RWPE2 (cell line): ENCODE measurements around the gene GNAQ.

Source experiments
- ATAC-seq: fragments of 200-7000 bp; cut with Tn5 transposase; 3 replicates; pipeline ENCODE4 v1.9.1; 2021; ENCODE audit warnings: low read depth
- DNase-seq: peaks from one replicate; pipeline ENCODE4 v3.0.0-alpha.2; 2020; ENCODE audit warnings: low spot score
- H3K27ac ChIP-seq: fragments of 450-650 bp; 2 replicates; pipeline ENCODE4 v1.5.1; 2017; ENCODE audit warnings: mild to moderate bottlenecking; ENCODE audit not compliant: poor library complexity, severe bottlenecking
- H3K27me3 ChIP-seq: fragments of 250-450 bp; sonication (Bioruptor Pico); 2 replicates; pipeline ENCODE4 v1.5.1; 2021; ENCODE audit warnings: mild to moderate bottlenecking, moderate library complexity; ENCODE audit not compliant: insufficient read depth, poor library complexity, severe bottlenecking
- H3K36me3 ChIP-seq: fragments of 250-450 bp; sonication (Bioruptor Pico); 2 replicates; pipeline ENCODE4 v1.5.1; 2020; ENCODE audit warnings: low read depth, mild to moderate bottlenecking, moderate library complexity
- H3K4me1 ChIP-seq: fragments of 250-450 bp; sonication (Bioruptor Pico); 2 replicates; pipeline ENCODE4 v1.5.1; 2021; ENCODE audit warnings: mild to moderate bottlenecking, moderate library complexity; ENCODE audit not compliant: insufficient read depth, poor library complexity, severe bottlenecking
- H3K4me3 ChIP-seq: fragments of 250-450 bp; sonication (Bioruptor Pico); 2 replicates; pipeline ENCODE4 v1.5.1; 2021; ENCODE audit warnings: mild to moderate bottlenecking, moderate library complexity; ENCODE audit not compliant: severe bottlenecking
- H3K9me3 ChIP-seq: fragments of 250-450 bp; sonication (Bioruptor Pico); 2 replicates; pipeline ENCODE4 v1.5.1; 2021; ENCODE audit warnings: mild to moderate bottlenecking, moderate library complexity; ENCODE audit not compliant: severe bottlenecking
- TF ChIP-seq, protein P1 (sequence below): fragments of 450-650 bp; IDR thresholded peaks from one replicate; pipeline ENCODE4 v1.5.1; 2017; ENCODE audit warnings: mild to moderate bottlenecking, moderate library complexity; ENCODE audit not compliant: poor library complexity, severe bottlenecking

Gene GNAQ

DNA sequence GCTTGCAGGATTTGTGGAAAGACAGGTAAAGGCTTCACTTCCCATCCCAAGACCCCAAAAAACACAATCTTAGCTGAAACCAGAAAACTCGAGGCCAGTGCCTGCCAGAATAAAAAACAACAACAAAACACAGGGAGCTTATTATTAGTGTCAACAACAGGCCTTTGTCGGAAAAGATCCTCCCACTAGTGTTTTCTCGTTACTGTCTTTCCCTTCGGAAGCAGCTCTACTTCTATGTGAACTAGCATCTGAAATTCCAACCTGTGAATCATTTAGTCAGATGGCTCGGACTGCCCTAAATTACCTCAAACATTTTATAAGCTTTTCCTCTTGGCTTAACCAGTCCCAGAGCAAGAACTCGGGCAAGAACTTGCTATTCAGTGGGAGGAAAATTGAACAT is 261.3 kb downstream of the GNAQ start:
- ATAC-seq = no peak
- H3K4me3 ChIP-seq = no peak overlapping the region
- no peaks in the 10 kb centered on the region for H3K9me3 ChIP-seq
- 0 out of 2 replicates have a peak, but pooled peaks cover 4% of the 10 kb centered on the region for H3K36me3 ChIP-seq
- no peak overlapping the region for H3K27ac ChIP-seq
- H3K4me1 ChIP-seq = no peaks in the 10 kb centered on the region
- TF ChIP-seq, protein P1, sequence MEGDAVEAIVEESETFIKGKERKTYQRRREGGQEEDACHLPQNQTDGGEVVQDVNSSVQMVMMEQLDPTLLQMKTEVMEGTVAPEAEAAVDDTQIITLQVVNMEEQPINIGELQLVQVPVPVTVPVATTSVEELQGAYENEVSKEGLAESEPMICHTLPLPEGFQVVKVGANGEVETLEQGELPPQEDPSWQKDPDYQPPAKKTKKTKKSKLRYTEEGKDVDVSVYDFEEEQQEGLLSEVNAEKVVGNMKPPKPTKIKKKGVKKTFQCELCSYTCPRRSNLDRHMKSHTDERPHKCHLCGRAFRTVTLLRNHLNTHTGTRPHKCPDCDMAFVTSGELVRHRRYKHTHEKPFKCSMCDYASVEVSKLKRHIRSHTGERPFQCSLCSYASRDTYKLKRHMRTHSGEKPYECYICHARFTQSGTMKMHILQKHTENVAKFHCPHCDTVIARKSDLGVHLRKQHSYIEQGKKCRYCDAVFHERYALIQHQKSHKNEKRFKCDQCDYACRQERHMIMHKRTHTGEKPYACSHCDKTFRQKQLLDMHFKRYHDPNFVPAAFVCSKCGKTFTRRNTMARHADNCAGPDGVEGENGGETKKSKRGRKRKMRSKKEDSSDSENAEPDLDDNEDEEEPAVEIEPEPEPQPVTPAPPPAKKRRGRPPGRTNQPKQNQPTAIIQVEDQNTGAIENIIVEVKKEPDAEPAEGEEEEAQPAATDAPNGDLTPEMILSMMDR = no peak
- no peak for DNase-seq
- no peaks in the 10 kb centered on the region for H3K27me3 ChIP-seq

GRCh38 chr9:77769246-77769645 is 262.4 kb downstream of the GNAQ start:
- 0 out of 2 replicates have a peak, but pooled peaks cover 5% of the 10 kb centered on the region for H3K36me3 ChIP-seq
- DNase-seq = no peak
- no peaks in the 10 kb centered on the region for H3K4me1 ChIP-seq
- no peaks in the 10 kb centered on the region for H3K9me3 ChIP-seq
- no peak for ATAC-seq
- H3K4me3 ChIP-seq = no peak overlapping the region
- no peak overlapping the region for H3K27ac ChIP-seq
- TF ChIP-seq, protein P1 = no peak
- H3K27me3 ChIP-seq = no peaks in the 10 kb centered on the region

DNA sequence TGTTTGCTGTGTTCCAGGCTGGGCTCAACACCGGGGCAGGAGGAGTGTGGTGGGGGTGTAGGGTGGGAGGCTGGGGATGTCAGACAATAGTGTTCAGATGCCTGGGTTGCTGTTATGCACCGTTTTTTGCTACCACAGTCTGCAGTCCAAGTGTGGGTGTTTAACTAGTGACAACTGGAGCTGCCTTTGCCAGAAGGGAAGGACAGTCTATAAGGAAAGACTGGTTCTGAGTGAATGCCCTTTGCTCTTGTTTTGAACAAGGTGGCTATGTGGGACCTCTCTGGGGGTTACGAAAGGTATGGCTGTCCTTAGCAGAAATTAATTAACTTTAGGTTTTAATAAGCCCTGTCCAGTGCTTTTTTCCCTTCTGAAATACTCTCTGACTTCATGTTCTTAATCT is 265.0 kb downstream of the GNAQ start:
- DNase-seq = no peak
- no peak for ATAC-seq
- no peak overlapping the region for H3K27ac ChIP-seq
- H3K9me3 ChIP-seq = no peaks in the 10 kb centered on the region
- H3K27me3 ChIP-seq = no peaks in the 10 kb centered on the region
- H3K36me3 ChIP-seq = 0 out of 2 replicates have a peak, but pooled peaks cover 5% of the 10 kb centered on the region
- no peak overlapping the region for H3K4me3 ChIP-seq
- TF ChIP-seq, protein P1 = no peak
- no peaks in the 10 kb centered on the region for H3K4me1 ChIP-seq

- DNase-seq (no peak), ATAC-seq (no peak)
- 0 out of 2 replicates have a peak, but pooled peaks cover 5% of the 10 kb centered on the region for H3K36me3 ChIP-seq
- TF ChIP-seq, protein P1 = no peak
- no peaks in the 10 kb centered on the region for H3K4me1 ChIP-seq
- H3K4me3 ChIP-seq = no peak overlapping the region
- no peaks in the 10 kb centered on the region for H3K27me3 ChIP-seq
- H3K9me3 ChIP-seq = no peaks in the 10 kb centered on the region
- no peak overlapping the region for H3K27ac ChIP-seq
Measured at GRCh38 chr9:77765781-77766259, 265.8 kb downstream of the GNAQ start.

DNA sequence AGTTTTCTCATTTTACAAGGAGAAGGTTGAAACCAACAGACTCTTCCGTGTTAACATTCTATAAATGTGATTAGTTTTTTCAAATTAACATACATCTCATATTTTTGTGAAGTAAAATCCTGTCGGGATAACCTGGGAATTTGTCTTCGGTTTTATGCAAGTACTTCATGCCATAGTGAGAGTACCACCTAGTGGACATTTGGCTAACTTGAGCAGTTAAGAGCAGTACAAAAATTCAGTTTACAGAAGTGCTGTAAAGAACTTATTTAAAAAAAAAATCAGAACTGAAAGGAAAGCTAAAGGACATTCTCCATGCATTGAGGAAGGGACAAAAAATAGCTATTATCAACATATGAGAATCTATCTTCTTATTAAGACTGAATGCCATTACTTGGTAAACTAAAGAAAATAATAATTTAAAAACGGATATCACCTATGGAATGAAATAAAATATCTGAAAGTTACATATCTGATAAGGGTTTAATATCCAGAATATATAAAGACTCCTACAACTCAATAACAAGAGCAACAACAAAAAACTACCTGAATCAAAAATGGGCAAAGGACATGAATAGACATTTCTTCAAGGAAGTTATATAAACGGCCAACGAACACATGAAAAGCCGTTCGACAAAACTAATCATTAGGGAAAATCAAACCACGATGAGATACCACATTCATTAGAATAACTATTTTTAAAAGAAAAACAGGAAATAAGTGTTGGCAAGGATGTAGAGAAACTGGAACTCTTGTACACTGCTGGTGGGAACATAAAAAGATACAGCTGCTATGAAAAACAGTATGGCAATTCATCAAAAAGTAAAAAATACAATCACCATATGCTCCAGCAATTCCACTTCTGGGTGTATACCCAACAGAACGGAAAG is 266.5 kb downstream of the GNAQ start:
- no peak overlapping the region for H3K27ac ChIP-seq
- H3K27me3 ChIP-seq = no peaks in the 10 kb centered on the region
- 0 out of 2 replicates have a peak, but pooled peaks cover 5% of the 10 kb centered on the region for H3K36me3 ChIP-seq
- TF ChIP-seq, protein P1 = peak; percentile 76
- ATAC-seq = no peak
- DNase-seq = no peak
- no peak overlapping the region for H3K4me3 ChIP-seq
- no peaks in the 10 kb centered on the region for H3K4me1 ChIP-seq
- H3K9me3 ChIP-seq = no peaks in the 10 kb centered on the region
